GM12892 (cell line): Measurements from ENCODE around the gene SOHLH1.

Experiments used
- POLR2A ChIP-seq: IDR thresholded peaks from 2 replicates; pipeline ENCODE4 v1.6.1; 2011; ENCODE audit warnings: low read depth, low read length, control low read depth
- POLR2AphosphoS5 ChIP-seq: IDR thresholded peaks from 2 replicates; pipeline ENCODE4 v1.6.1; 2011; ENCODE audit warnings: low read depth, low read length, control low read depth
- TAF1 ChIP-seq: IDR thresholded peaks from 2 replicates; pipeline ENCODE4 v1.6.1; 2011; ENCODE audit warnings: low read depth, mild to moderate bottlenecking, control low read depth, low read length, borderline replicate concordance

- TF ChIP-seq POLR2A (no peak), POLR2AphosphoS5 (no peak), TAF1 (no peak)
Observed at GRCh38 chr9:135661816-135662560, 37.3 kb downstream of the SOHLH1 start.
